OCI-LY1 (cell line): ENCODE data around the gene CTNNA1.

Experiments
- EZH2 ChIP-seq: fragments of 200-600 bp; sonication (generic), shearing (Covaris generic); IDR thresholded peaks from 2 replicates; pipeline ENCODE4 v1.8.0; 2017; ENCODE audit warnings: borderline replicate concordance, mixed run types, mild to moderate bottlenecking, antibody characterized with exemption, low read length, moderate library complexity, mixed read lengths
- TF ChIP-seq, protein P1 (sequence below): fragments of 200-600 bp; sonication (generic), shearing (Covaris generic); IDR thresholded peaks from 2 replicates; pipeline ENCODE4 v1.5.1; 2017; ENCODE audit warnings: mild to moderate bottlenecking, antibody characterized with exemption, low read length, moderate library complexity, mixed read lengths

DNA sequence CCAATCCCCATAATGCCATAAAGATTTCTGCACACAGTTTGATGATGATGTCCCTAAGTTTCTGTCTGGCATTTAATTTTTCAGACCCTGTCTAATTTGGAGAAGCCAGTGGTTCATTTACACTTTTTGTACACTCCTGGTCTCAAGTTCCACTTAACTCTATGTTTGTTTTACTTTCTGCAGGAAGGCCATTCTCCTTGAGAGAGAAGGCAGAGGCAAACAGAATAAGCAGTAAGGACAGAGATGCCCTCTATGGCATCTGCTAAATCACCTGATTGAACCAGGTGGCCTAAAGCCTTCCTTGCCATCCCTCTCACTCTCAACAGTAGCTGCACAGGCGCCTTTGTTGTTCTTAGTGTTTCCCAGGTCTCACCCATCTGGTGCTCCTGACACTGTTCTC lies 208.0 kb downstream of the CTNNA1 start:
- TF ChIP-seq, protein P1, sequence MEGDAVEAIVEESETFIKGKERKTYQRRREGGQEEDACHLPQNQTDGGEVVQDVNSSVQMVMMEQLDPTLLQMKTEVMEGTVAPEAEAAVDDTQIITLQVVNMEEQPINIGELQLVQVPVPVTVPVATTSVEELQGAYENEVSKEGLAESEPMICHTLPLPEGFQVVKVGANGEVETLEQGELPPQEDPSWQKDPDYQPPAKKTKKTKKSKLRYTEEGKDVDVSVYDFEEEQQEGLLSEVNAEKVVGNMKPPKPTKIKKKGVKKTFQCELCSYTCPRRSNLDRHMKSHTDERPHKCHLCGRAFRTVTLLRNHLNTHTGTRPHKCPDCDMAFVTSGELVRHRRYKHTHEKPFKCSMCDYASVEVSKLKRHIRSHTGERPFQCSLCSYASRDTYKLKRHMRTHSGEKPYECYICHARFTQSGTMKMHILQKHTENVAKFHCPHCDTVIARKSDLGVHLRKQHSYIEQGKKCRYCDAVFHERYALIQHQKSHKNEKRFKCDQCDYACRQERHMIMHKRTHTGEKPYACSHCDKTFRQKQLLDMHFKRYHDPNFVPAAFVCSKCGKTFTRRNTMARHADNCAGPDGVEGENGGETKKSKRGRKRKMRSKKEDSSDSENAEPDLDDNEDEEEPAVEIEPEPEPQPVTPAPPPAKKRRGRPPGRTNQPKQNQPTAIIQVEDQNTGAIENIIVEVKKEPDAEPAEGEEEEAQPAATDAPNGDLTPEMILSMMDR: no peak
- no peak for TF ChIP-seq EZH2
